GM19455 (cell line): ENCODE data around the gene CCT3.
"Not testable (repeated sequence)": the region's sequence is repeated elsewhere in the genome, so short reads cannot be mapped to it uniquely, and the experiment has no call there.

Source experiments
- ATAC-seq: cut with Tn5 transposase; IDR thresholded peaks from one replicate; pipeline ENCODE4 v1.9.1; 2021; ENCODE audit not compliant: unreplicated experiment

Gene CCT3

DNA sequence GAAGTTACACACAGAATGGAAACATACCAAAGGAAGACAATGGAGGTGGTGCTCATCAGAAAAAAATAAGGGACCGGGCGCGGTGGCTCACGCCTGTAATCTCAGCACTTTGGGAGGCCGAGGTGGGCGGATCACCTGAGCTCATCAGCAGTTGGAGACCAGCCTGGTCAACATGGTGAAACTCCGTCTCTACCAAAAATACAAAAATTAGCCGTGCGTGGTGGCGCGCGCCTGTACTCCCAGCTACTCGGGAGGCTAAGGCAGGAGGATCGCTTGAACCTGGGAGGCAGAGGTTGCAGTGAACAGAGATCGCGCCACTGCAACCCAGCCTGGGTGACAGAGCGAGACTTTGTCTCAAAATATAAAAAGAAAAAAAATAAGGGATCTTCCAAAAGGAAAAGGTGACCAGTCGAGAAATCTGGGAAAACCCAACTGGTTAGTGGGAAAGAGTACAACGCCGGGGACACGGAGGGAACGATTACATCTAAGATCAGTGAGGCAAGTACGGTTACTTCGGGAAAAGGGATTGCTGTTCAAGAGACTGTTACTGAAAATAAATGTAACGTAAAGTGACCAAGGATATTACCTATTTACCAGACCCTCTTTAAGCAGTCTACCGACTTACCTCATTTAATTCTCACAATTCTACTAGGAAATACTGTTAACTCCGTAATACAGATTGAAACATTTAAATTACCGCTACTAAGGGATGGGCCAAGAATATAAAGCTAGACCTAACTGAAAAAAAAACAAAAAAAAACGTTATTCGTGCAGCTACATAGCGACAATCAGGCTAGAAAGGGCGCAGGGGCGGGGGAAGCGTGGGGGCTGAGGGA is 822 bp downstream of the CCT3 start:
- ATAC-seq = no peak

DNA sequence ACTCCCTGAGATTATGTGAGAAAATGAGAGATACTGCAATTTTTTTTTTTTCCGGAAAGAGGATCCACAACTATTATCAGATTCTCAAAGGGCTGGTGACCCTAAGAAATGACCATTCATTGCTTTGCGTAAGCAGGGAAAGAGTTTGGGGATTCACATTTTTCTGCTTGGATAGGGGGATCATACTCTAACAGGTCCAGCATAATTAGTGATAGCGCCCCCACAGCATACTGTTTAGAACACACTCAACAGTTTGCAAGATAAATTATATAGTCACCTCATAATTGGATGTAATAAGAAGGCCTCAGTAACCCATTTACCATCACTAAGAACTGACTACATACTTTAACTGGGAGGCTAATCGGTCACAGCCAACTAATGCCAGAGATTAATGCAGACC is 1.9 kb downstream of the CCT3 start:
- ATAC-seq = no peak

GRCh38 chr1:156323179-156323578 is 14.9 kb downstream of the CCT3 start:
- ATAC-seq = not testable (repeated sequence)

DNA sequence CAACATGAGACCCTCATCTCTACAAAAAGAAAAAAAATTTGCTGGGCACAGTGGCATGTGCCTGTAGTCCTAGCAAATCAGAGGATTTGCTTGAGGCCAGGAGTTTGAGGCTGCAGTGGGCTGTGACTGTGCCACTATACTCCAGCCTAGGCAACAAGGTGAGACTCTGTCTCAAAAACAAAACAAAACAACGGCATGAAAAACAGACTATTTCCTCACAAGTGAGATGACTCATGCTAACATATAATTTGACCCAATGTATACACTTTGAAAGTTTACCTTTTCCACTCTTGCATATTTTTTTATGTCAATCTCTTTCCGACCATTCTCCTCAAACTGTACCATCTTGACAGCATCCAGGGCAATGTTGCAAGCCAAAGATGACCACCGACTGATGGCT is 17.5 kb downstream of the CCT3 start:
- ATAC-seq = no peak

- no peak for ATAC-seq
Observed at GRCh38 chr1:156319664-156320063, 18.4 kb downstream of the CCT3 start.

GRCh38 chr1:156316909-156317308 is 21.2 kb downstream of the CCT3 start:
- no peak for ATAC-seq

GRCh38 chr1:156310962-156311361 is 27.1 kb downstream of the CCT3 start:
- ATAC-seq = no peak

DNA sequence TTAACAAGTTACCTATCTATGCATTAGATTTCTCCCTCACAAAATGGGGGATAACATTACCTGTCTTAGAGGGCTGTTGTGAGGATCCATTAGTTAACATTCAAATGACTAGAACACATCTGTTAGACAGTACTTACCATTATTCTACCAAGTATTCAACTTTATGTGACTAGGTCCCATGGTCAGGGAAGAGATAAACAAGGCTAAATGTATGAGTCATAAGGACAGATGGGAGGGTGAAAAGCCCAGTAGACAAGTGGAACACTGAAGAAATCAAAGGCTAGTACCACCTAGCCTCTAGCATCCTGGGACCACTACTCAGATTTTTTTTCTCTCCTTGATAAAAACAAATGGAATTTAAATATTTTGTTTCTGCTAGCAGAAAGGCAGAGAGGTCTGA is 30.0 kb downstream of the CCT3 start:
- ATAC-seq = no peak

DNA sequence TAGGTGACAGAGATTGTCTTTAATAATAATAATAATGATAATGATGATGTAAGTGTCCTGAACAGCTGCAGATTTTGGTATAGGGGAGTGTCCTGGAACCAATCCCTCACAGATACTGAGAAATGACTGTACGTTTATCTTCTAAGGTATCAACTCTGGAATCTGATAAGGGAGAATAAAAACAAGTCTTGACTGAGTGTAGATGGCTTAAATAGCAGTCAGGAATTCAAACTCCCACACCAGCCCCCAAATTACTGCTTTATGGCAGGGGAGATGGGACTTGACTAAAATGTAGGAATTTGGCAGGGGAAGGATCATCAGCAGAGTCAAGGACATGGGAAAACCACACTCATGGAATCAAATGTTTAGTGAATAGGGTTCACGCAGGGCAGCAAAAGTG is 32.9 kb downstream of the CCT3 start:
- ATAC-seq = no peak

- no peak for ATAC-seq
Observed at GRCh38 chr1:156303241-156303640, 34.9 kb downstream of the CCT3 start.

GRCh38 chr1:156298852-156299357 is 39.2 kb downstream of the CCT3 start, which contains the start of gene VHLL:
TSS of gene VHLL (minus strand) at chr1:156299307. CDS start at chr1:156299189, 118 bp downstream.
- no peak for ATAC-seq

DNA sequence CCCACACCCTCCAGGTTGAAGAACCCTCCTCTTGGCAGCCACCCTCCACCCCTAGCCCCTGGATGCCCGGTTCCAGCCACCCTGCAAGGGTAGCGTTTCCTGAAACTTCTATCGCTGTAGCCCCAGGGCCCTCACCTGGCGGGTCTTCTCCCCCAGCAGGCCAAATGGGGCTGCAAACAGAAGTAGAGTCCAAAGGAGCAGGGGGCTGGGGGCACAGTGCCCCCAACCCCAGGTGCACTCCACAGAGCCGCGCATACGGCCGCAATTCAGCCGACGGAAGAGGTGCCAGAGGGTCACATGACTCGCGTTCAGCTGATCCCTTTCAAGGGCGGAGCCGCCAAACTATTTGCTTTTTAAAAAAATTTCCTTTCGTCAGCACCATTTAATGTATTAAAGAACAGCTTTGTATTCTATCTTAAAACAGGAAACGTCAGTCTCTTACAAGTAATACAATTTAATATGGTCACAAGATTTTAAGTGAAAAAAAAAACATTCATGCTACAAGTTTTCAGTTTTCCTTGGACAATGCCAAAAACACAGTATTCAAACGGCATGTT is 42.6 kb downstream of the CCT3 start, which contains the start of gene GLMP:
Gene GLMP (minus strand): TSS at position 289 of the 557 bp plus-strand sequence. CDS start 34 bp downstream, at position 255.
- no peak for ATAC-seq

- ATAC-seq = no peak
Observed at GRCh38 chr1:156293895-156294294, 44.2 kb downstream of the CCT3 start.

DNA sequence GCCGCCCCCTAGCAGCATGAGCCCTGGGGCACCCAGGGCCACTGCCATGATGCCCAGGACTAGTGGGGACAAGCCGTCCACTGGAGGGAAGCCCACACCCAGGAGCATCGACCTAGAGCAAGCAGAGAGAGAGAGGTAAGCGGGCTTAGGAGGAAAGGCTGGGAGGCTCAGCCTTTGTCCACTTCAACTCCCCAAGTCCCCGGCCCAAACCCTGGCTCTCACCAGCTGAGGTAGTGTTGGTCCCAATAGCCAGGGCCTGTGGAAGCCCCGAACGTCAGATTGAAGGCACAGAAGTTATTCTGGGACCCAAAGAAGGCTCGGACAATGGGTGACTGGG is 45.0 kb downstream of the CCT3 start:
- ATAC-seq = no peak

- no peak for ATAC-seq
Observed at GRCh38 chr1:156291226-156292061, 46.6 kb downstream of the CCT3 start.

GRCh38 chr1:156289857-156290256 is 48.2 kb downstream of the CCT3 start:
- ATAC-seq = no peak

DNA sequence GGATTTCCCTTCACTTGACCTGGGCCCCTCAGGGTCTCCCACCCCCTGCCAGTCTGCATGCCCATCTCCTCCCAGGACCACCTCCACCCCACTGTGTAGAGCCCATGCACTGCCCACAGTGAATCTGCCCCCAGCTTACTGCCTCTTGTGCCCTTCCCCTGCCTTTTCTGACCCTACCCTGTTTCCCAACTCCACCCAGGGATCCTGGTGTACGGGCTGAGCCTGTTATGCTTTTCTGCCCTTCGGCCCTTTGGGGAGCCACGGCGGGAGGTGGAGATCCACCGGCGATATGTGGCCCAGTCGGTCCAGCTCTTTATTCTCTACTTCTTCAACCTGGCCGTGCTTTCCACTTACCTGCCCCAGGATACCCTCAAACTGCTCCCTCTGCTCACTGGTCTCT is 52.0 kb downstream of the CCT3 start:
- no peak for ATAC-seq

- ATAC-seq = no peak
Observed at GRCh38 chr1:156285437-156285836, 52.7 kb downstream of the CCT3 start.

GRCh38 chr1:156284757-156285156 is 53.3 kb downstream of the CCT3 start:
- ATAC-seq = no peak

- ATAC-seq = no peak
Observed at GRCh38 chr1:156284112-156284511, 54.0 kb downstream of the CCT3 start, which contains the start of gene TMEM79. TSS of gene TMEM79 (plus strand) at chr1:156284325. CDS start at chr1:156285227, 902 bp downstream.

GRCh38 chr1:156283521-156283920 is 54.6 kb downstream of the CCT3 start:
- ATAC-seq = no peak
